GM23248 (cell line): Measurements from ENCODE around the gene SPATA16.

ENCODE experiments used
- EZH2 ChIP-seq: fragments of 200-600 bp; sonication (generic); IDR thresholded peaks from 2 replicates; pipeline ENCODE4 v1.6.1; 2018; ENCODE audit warnings: antibody characterized with exemption, mild to moderate bottlenecking; ENCODE audit not compliant: insufficient read depth, poor library complexity, severe bottlenecking
- EZH2phosphoT487 ChIP-seq: fragments of 200-600 bp; sonication (generic); IDR thresholded peaks from 2 replicates; pipeline ENCODE4 v1.6.1; 2018; ENCODE audit warnings: antibody characterized with exemption, moderate library complexity, mild to moderate bottlenecking, low read depth; ENCODE audit not compliant: insufficient read depth

- no peak for TF ChIP-seq EZH2
- TF ChIP-seq EZH2phosphoT487, result no peak
Measured at GRCh38 chr3:173044998-173045397, 96.0 kb downstream of the SPATA16 start.
